KG1 (cell line): ENCODE results near the gene PALLD.
"Not testable (repeated sequence)": the region's sequence is repeated elsewhere in the genome, so short reads cannot be mapped to it uniquely, and the experiment has no call there.

Experiments used
- DNase-seq: peaks from one replicate; lab custom pipeline; 2025; lab: John Stamatoyannopoulos, UW

Gene PALLD

DNA sequence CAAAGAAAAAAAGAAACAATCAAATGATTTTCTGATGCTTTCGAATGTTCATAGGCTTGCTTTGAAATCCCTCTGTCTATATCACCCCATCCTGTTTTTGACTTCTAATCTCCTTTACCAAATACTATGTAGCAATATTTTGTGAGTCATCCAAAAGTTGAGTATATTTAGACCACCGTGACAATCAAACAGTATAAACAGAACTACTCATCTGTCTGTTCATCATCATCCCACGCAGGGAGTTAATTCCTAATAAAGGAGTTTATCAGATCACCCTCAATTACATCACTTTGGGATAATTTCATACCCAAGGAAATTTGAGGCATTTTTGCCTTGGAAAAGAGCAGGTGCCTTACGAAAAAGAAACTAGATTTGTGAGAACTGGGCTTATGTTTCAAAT, 300.3 kb downstream of the PALLD start:
- DNase-seq = no peak

DNA sequence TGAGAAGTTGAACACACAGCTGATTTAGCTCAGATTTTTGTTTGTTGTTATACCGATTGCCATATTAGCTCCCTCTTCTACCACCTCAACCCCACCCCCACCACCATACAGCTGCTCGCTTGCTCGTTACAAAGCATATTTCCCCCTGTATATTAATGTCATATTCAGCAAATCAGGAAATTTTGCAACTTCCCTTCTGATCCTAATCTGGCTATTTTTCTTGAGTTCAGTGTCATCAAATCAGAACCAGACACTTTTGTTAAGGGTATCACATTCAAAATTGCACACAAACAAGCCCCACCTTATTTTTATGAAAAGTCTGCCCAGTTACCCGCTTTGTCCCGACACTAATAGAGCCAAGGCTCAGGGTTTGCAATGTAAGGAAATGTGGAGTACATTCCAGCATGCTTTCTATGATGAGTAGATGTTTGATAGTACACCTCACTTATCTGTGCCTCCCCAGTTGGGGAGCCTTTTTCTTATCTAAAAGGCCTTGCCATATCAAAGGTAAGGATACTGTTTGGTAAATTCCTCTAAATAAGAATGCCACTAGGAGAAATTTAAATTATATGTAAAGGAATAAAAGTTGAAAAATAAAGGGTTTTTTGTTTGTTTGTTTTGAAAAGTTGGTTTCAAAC, 301.0 kb downstream of the PALLD start:
- DNase-seq = no peak

DNA sequence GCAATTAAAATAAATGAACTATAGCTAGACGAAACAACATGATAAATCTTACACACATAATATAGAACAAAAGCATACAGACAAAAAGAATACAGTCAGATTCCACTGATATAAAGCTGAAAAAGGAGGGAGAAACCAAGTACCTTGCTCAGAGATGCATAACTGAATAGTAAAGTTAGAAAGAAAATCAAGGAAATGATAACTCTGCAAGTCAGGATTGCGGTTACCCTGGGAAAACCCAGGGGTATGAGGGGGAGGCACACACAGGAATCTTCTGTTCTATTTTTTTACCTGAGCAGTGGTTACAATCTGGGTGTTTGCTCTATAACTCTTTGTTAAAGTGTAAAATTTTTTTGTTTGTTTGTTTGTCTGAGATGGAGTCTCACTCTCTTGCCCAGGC, 304.1 kb downstream of the PALLD start:
- no peak for DNase-seq

DNA sequence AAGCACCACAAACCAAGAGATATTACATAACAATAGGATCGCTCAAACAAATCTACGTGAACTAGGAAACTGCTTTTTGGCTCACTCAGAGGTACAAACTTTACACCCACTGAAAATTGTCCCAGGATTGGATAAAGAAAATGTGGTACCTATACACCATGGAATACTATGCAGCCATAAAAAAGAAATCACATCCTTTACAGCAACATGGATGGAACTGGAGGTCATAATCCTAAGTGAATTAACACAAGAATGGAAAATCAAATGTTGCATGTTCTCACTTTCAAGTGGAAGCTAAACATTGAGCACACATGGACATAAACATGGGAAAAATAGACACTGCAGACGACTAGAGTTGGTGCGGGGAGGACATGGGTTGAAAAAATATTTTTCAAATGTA, 305.4 kb downstream of the PALLD start:
- DNase-seq = no peak

DNA sequence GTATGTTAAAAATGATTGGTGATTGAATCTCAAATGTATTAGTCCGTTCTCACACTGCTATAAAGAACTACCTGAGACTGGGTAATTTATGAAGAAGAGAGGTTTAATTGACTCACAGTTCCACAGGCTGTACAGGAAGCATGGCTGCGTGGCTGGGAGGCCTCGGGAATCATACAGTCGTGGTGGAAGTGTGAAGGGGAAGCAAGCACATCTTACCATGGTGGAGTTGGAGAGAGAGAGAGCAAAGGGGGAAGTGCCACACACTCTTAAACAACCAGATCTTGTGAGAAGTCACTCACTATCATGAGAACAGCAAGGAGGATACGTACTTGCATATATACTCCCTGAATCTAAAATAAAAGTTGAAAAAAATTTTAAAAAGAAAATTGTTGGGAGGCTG, 306.2 kb downstream of the PALLD start:
- not testable (repeated sequence) for DNase-seq

DNA sequence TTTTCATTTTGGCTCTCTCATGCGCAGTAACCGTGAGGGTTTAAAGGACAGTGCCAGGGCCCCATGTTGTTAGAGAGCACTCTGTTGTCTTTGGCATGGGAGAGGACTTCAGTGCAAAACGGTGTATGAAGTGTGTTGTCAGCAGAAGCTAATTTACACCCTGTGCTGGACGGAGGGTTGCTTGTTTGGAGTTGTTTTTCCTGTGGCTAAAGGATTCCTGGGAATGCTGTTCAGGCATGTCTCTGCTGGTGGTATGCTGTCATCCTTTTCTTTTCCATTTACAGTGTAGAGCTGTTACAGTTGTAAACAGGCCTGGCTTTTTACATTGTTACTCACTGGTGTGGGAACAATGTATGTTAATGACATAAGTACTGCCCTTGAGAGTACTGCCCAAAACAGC, 306.9 kb downstream of the PALLD start:
- no peak for DNase-seq

DNA sequence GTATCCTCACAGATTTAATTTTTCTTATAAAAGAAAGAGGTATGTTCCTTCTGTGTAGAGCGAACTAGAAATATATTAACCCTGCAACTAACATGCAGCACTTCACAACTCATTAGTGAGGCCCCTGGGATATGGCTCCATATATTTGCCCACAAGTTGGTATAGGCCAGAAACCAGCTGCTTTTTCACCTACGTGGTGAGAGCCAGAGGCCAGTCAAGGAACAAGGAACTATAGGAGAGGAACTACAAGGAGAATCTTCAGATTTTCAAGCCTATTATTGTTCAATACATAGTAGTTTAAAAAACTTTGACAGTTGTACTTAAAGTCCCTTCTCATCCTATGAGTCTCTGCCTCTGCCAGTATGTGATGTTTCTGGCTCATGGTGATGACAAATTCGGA, 307.3 kb downstream of the PALLD start:
- no peak for DNase-seq

DNA sequence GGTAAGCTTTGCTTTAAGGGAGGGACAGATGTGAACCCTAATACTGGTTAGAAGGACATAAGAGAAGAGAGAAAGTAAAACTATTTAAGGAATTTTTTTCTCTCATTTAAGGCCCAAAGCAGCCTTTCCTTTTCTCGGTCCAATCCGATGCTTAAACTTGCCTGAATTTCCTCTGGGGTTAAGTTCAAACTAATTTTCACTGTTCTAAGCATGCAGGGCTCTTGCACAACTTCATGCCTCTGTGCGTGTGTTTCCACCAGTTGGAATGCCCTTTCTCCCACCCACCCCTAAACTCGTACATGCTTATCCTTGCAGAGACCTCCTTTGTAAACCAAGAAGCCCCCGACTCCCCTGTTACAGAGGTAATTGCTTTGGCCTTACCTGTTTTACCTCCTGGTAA, 308.5 kb downstream of the PALLD start:
- DNase-seq = no peak

DNA sequence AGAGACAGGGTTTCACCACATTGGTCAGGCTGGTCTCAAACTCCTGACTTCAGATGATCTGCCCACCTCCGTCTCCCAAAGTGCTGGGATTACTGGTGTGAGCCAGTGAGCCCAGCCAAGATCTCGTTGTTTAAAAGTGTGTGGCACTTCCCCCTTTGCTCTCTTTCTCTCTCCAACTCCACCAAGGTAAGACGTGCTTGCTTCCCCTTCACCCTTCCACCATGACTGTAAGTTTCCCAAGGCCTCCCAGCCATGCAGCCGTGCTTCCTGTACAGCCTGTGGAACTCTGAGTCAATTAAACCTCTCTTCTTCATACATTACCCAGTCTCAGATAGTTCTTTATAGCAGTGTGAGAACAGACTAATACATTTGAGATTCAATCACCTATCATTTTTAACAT, 309.4 kb downstream of the PALLD start:
- DNase-seq = not testable (repeated sequence)

DNA sequence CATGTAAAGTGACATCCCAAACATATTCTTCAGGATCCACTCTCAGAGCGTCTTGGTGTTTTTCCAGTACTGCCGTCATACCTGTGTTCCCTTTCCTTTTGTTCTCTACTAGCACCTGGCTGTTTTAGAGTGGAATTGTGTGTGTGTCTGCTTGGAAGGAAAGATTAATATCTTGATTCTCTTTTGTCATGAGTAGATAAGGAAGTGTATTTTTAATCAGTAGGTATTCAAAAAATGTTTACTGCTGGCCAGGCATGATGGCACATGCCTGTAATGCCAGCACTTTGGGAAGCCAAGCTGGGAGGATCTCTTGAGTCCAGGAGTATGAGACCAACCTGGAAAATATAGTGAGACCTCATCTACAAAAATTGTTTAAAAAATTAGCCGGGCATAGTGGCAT, 314.4 kb downstream of the PALLD start:
- DNase-seq = no peak

DNA sequence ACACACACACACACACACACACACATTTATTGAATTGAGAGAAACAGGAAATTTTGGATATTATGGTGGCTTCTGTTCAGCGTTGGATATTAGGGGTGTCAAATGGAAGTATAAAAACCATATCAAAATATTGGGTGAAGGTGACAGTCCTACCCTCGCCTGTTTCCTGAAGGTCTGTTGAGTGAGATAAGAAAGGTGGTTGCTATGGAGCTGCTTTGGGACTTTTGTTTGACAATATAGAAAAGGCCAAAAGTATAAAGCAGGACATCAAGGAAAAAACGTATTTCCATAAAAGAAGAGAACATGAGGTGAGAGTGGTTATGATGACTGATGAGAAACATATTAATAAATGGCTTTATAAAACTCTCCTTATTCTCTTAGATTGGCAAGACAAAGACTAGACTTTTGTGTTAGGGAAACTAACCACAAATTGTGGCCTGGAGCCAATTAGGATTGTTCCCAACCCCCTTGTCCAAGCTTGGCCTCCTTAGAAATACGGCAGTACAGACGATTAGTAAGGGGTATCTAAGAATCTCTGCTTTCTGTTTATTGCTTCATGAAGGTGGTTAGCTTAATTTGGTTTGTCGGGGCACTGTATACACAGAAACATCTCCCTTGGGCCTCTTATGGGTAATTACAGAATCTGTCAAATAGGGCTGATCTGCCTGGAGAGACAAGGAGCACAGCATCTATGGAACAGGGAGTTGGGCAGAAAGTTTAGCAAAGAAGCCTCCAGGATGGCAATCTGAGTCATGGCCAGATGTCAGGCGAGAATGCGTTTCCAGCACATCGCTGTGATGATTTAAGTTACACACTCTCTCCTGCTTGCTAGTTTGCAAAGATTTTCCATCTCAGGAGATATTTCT, 315.2 kb downstream of the PALLD start:
- no peak for DNase-seq

DNA sequence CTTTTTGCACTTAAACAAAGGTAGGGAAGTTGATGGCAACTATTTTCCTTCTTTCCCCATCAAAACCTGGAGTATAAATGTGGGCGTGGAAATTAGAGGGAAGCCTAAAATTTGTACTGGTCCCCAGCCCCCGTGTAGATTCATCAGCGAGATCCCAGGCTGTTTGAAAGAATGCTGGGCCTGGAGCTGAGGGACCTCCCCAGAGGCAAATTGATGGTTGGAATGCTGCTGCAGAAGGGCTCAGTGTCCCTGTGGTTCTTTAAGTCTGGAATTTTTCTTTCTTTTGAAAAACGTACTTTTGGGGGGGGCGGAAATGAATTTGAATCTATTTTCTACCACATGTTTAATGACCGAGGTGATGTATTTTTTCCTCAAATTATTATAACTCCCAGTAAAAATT, 316.0 kb downstream of the PALLD start:
- no peak for DNase-seq

DNA sequence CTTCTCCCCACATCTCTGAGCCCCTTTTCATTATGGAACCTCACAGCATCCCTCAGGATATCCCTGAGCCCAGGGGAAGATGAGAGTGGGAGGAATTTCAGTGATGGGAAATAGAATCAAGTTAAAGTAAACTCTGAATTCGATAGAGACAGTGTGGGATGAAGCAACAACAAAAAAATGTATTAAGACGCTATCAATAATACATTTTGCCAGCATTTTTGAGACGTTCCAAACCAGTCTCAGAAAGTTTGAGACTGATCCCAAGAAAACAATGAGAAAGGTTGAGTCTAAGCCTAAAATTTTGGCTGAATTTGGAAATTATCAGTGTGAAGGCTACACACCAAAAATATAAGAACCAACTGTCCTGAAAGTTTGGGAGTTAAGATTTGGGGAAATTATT, 317.0 kb downstream of the PALLD start:
- no peak for DNase-seq

DNA sequence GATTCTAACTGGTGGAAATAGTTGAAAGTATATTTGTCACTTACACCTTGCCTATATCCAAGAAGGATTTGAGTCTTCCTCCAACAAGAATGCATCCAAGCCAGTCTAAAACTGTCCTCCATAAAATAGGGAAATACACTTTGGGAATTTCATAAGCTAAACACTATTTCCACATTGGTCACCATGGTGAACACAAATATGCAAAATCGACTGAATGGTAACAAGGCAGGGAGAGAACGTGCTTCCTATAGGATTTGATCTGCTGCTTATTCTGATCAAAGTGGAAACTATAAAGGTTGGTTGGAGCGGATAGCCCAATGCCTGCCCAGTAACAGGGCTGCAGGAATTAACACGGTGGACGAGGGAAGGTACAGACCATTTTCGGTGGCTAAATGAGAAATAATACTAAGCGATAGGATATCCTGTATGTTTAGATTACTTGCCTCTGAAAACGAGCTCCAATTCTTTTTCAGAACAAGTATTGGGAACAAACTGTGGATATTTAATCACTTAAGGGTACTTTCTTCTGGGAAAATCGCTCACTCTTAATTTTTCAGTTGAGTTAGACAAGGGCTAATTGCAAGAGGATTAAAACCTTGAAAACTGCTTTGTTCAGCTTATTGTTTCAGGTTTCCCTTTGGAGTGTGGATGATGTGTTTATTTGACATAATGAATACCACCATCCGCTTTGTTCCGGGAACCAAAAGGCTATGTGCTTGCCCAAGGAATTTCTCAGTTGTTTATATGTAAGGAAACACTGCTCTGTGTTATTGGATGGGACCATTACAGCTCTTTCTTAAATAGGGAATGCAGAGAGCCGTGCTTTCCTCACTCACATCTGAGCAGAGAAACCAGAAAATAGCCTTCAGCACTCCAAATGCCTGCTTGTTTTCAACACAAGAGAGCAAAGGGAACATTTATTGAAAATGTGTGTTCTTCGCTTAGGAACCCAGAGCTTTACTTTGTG, 318.8 kb downstream of the PALLD start:
- no peak for DNase-seq

DNA sequence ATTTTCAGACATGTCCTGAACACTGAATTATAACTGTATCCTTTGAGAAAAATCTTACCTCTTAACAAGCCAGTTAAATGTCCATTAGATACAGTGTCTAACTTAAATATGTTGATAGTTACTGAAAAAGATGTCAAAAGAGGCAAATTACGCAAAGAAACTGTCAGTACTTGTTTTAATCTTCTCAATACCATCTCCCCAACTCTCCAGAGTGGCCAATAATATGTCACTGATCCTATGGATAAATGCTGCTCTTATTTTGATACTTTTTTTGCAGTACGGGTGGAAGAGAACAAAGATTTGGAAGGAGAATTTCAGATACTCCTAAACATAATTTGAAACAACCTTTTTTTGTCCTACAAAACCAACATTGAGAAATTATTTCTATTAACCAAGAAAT, 320.5 kb downstream of the PALLD start:
- no peak for DNase-seq

DNA sequence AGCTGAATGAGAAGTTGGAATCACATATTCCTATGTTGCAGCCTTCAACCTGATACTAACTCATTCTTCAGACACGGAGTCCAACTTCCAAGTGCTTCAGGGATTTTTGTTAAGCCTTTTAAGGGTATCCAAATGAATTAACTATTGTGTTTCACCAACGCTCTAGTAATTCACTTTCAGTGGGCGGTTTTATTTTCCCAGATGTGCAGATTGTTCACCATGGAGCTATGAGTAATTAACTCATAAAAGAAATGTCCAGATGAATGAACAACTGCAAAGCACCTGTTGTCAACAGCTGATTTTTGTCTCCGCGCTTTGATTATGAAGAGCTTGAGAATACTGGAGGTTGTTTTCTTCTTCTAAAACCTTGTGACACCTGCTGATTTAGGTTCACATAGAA, 325.6 kb downstream of the PALLD start:
- DNase-seq = no peak

DNA sequence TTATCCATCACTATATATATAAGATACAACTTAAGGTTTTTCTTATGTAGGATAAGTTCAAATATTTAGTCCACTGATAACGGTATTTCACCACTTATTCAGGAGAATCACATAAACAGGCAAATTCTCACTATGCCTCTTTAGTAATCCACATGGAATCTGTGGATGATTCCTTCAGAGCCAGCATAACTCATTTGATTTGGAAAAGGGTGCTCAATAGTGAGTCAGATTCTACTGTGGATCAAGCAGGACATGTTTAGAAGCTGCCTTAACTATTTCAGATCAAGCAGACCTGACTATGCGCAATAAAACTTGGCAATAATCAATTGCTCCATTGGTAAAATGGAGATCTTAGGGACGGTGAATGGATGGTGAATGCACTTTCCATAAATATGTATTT, 329.1 kb downstream of the PALLD start:
- no peak for DNase-seq

DNA sequence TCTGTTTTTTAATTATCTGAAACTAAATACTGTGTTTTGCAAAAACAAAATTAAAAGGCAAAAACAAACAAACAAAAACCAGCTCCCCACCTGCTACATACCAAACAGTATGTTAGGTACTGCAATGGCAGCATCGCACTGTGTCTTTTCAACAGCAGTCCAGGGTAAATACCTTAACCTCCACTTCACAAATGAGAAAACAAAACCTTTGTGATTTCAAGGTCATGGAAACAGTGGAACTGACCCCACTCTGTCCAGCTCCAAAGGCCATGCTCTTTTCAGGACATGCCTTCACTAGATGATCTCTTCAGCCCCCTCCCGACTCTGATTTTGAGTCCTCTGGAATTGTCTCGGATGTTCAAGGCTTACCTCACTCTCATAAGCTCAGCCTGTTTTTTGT, 329.8 kb downstream of the PALLD start:
- DNase-seq = no peak

DNA sequence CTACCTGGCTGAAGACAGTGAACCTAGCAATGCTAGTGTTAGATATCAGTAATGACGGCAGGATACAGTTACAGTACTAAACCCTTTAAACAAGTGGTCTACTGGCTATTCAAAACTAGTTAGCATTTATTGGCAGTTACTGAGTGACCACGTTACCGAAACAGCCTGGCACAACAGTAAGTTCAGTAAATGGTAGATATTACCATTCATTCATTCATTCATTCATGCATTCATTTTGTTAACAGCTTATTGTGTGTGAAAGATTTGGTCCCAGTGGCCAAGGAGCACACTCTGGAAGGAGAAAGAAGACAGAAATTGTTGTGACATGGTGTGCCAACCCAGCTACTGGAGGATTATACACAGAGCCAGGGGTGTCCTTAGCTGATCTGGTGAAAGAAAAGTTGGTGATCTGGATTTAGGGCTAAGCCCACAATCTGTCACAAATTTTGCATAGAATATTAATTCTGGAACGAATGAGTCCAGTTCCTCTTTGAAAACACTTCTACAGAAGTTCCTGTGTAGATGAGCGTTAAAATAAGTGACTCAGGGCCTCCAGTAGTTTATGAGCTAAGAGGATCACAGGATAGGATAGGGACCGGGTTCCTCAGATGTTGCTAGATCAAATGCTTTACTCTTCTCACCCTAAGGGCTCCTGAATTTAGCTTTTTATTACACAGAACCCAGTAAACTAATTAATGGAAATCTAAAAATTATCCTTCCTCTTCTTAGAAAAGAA, 334.1 kb downstream of the PALLD start:
- DNase-seq = no peak

DNA sequence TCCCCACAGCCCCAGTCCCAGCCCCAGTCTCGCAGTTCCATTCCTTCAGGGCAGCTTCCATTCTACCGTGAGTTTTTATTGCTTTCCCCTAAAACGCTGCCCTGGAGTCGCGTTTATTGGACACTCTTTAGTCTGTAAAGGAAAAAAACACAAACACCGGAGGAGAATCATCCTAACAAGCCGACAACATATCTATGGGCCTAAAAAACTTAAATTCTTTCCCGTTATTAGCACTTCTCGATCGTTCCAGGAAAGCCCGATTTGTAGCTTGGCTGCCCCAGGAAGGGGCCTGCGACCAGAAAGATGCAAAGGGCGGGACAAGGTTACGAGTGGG, 334.7 kb downstream of the PALLD start:
- no peak for DNase-seq

DNA sequence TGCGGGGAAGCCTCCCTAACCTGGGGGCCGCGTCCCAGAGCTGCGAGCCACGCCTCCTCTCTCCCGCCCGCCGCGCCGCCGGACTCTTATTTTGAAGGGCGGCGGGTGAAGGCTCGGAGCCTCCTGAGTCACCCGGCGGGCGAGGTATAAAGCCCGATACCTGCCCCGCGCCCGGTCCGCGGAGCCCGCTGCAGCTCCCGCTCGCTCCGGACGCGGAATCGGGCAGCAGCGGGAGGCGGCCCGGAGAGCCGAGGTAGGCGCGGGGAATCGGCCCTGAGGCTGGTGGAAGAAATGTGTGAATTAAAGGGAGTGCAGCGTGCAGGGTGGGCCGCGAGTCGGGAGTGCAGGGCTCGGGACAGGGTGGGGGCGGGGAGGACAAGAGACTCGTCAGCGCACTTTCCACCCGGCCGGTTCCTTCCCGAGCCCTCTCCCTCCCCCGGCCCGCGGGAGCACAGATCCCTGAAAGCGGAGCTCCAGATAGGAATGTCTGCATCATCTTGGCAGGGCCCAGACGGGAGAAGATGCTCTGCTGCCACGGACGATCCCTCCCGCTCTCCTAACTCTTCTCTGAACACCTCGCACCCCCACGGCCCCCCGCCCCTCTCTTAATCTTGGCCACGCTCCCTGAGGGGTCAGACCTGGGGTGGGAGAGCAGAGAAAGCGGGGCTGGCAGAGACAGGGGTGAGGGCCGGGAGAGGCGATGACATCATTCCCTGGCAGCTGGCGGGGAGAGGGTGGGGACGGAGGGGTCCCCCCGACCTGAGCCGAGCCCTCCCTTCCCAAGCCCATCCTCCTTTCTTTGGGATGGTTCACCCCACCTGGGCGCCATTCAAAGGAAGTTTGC, 335.3 kb downstream of the PALLD start:
- no peak for DNase-seq
